HTR-8/SVneo (cell line): Measurements from ENCODE around the gene FAM227A.

Experiments
- DNase-seq: peaks from one replicate; pipeline ENCODE4 v3.0.0; 2011; ENCODE audit warnings: low spot score, mixed read lengths; ENCODE audit not compliant: insufficient read length
- FAIRE-seq: peaks from 2 replicates; lab custom pipeline; 2011; peaks lifted over from hg19 to GRCh38; lab: Jason Lieb, UNC

The FAM227A gene

DNA sequence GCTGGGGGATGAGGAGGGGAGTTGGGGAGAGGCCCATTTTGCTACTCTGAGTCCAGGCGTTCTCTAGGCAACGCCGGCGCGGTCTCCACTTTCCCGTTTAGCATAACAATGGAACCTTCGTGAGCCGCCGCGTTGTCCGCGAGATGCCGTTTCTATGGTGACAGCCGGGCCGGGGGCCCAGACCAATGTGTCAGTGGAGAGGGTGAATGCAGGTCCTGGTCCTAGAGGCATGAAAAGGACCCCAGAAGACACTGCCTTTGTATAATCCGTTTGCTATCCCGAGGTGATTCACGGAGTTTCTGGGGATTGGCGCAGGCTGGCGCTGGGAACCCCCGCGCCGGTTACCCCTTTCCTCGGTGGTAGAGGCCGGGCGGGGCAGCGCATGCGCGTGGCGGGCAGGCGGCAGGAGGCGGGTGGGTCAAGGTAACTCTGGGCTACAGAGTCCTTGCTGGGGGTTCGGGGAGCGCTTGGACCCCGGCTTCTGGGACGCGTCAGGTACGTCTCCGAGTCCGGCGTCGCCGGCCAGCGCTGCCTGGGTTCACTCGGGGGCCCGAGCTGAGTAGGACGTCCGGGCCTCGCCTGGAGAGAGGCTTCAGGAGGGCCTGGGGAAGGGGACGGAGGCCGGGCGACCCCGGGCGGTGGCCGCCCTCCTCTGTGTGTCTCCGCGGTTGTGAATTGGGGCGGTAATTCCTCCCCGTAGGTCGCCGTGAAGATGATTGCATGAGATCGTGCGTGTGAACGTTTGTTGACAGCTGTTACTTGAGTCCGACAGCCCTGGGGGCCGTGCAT, at the start of gene FAM227A, which contains the start of gene CBY1:
TSS of gene FAM227A (minus strand) at position 137 of the 789 bp plus-strand sequence. CDS start 6,224 bp downstream, outside the sequence.
TSS of gene CBY1 (plus strand) at position 383 of the 789 bp plus-strand sequence. CDS start 11,417 bp downstream, outside the sequence.
- FAIRE-seq: no peak
- peak; percentile 94 for DNase-seq

DNA sequence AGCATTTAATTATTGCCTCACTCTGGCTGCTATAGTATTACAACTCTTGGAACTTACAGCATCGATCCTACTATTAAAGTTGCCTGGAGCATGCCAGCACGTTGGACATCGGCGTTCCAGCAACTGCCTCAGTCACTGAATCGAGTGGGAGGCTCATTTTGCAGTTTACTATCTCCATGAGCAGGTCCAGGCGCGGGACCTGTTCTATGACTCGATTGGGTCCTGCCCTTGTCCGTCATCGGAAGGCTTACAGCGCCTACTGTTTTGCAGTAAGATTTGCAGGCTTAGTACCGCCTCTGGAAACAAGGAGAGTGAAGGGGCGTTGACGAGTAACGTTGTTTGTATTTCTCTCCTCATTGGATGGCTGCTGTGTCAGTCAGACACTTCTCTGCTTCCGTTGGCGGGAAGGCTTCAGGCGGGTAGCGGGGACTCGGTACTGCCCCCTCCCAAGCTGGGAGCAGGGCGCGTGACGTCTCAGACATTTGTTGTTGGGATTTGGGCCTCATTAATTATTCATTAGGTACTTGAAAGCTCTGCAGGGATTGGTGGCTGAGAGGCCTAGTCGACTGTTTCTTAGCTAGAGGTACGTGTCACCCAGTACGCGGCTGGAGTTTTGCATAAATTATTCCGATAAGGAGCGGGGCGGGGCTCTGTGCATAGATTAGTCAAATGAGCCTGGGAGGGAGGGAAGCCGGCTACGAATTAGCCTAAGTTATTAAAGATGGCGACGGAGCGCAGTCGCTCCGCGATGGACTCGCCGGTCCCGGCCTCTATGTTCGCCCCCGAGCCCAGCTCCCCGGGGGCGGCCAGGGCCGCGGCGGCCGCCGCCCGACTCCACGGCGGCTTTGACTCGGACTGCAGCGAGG, 49.3 kb upstream of the FAM227A start, which contains the start of gene GTPBP1:
TSS of gene GTPBP1 (plus strand) at position 710 of the 866 bp plus-strand sequence. CDS start at position 722, 12 bp downstream.
- DNase-seq (peak; percentile 95), FAIRE-seq (peak; percentile 80)

DNA sequence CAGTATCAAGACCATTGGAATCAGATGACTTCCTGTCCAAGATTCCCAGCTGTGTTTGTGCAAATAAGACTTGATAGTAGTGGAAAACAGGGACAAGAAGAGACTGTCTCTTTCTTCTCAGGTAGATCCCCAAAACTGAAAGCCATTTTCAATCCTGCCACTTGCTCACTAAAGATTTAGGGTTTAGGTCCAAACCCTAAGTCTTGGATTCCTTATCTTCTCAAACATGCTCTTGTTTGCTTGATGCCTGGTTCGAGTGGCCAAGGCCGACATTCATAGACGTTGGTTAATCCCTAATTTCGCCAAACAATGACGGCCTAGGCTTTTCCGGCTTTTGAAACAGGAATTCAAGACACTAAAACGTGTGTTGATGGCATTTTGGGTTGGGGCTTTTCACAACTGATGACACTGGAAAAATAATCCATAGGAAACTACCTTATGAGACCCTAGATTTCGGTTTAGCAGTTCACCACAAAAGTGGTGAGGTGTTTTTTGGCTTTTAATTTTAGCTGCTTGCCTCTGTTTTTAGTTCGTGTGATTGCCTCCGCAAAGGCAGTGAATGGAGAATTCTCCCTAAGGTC, 48.6 kb upstream of the FAM227A start:
- DNase-seq: no peak
- no peak for FAIRE-seq

DNA sequence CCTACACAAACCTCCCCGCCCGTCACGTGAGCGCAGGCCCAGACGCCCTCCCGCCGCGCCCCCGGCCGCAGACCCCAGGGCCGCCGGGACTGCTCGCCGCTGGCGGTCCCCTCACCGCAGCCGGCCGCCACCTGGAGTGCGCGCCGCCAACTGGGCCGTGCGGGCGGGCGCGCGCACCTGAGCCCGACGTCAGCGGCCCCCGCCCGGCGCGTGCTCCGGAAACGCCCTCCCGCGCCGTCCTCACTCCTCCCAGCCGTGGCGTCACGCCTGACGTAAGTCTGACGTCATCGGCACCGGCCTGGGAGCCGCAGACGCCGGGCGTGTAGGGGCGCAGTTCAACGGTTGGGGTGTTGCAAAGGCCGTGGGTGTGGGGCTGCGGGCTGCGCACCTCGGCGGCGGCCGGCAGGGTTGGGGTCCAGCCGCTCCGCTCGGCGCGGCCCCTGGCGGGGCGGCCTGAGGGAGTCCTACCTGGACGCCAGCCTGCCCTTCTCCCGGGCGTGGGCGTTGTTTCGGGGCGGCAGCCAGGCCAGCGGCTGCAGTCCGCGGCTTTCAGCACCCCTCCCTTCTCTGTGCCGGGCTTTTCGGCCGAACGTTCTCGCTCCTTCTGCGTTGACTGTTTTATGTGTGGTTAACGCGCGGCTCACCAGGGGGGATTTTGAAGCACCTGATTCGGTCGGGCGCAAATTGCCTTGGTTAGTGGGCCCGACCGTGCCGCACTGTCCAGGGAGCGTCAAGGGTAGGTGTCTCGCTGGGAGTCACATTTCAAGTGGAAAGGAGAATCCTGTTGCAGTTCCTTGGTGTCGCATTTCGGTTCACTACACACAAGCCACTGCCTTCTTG, 44.8 kb upstream of the FAM227A start, which contains the start of gene JOSD1:
TSS of gene JOSD1 (minus strand) at position 155 of the 840 bp plus-strand sequence. CDS start 956 bp downstream, outside the sequence.
- FAIRE-seq: peak; percentile 16
- DNase-seq: peak; percentile 78

DNA sequence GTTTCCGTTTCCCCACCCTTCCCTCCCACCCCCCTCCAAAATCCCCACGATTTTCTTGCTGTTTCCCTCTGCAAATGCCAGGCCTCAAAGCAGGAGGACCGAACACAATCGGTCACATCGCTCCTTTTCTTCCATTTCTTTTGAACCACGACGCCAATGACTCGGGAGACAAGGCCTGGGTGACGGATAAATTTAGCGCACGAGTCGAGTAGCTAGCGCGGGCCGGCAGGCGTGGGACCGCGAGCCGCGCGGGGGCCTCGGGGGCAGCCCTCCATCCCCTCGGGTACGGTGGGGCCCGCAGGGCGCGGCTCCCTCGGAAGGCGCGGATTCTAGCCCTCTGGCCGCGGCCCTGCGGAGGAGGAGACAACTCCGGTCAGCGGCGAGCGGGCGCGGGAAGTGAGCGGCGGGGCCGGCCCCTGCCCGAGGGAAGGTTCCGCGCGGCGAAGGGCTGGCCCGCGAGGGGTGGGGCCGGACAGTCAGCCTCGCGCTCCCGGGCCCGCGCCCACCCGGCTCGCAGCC, 44.1 kb upstream of the FAM227A start:
- DNase-seq: no peak
- FAIRE-seq: no peak

DNA sequence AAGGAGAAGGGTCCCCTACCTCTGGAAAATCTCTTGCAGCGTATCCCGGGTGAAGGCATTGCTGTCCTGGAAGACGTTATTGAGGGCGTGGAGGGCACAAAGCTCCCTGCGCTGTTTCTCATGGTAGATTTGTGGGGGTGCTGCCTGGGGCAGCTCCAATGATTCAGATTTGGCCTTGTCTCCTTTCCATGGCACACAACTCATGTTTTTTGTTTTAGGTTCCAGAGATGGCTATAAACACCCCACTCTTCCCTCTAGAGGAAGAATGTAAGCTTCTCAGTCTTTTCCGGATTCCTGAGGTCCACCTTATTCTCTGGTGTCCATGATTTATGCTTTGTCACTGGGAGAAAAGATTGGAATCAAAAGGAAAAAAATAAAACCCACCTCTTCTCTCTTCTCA, 43.6 kb upstream of the FAM227A start:
- DNase-seq (no peak), FAIRE-seq (no peak)

DNA sequence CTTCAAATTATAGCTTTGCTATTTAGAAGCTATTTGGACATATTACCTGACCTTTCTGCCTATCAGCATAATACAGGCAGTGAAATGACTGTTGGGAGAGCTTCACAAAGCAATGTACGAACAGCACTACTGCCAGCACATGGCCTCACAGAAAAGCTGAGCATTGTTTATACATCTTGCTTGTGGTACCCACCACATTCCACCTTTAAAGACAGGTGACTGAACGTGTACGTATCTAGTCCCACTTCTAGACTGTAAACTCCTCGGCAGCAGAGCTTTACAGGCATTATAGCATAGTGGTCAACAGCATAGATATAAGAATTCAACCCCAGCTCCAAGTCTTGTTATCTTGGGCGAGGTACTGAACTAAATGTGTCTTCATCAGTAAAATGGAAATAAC, 43.0 kb upstream of the FAM227A start:
- FAIRE-seq (no peak), DNase-seq (no peak)

DNA sequence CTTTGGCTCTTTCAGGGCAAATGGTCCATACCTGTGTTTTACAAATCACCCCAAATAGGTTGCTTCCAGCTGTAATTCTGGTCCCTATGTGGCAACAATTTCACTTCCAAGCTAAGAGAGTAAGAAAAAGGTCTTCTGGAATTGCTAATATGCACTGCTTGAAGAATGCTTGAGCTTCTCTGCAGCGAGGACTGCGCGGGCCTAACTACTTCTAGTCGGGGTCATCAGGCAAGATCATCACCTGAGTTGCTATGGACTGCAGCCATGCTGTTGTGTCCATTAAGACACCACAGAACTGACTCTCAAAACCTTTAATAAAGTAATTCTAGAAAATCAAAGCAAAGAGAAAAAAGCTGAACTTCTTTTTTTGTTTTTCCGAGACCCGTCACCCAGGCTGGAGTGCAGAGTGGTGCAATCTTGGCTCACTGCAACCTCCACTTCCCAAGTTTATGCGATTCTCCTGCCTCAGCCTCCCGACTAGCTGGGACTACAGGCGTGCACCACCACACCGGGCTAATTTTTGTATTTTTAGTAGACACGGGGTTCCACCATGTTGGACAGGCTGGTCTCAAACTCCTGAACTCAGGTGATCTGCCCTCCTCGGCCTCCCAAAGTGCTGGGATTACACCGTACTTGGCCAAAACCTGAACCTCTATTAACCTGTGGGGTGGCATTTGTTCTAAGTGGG, 42.4 kb upstream of the FAM227A start:
- FAIRE-seq: no peak

DNA sequence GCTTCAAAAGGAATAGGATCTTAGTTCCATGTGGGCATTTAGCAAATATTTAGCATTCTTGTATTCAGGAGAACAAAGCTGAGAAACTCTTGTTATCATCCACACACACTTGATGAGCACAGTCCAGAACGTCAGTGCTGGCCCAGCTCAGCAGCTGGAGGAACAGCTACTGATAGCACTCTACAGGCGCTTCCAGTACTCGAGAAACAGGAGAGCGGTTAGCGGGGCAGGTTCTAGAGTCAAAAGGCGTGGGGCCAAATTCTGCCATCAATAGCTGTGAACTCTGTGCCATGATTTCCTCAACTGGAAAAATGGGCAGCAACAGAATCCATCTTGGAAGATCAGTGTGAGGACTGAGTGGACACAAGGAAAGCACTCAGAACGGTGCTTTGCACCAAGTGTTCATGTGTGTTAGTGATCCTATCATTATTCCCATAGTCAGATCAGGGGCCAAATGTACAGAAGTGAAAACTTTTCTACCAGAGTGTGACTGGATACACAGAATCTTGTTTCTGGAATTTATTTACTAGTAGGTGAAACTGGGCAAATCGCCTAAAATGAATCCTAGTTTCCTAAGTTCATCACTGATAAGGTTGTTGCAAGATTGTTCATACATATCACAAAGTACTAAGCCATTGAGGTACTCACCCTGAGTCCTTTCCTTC, 41.4 kb upstream of the FAM227A start:
- DNase-seq: no peak
- FAIRE-seq: no peak

More for the DNA sequence above, 42.4 kb upstream of the FAM227A start:
- DNase-seq: no peak

DNA sequence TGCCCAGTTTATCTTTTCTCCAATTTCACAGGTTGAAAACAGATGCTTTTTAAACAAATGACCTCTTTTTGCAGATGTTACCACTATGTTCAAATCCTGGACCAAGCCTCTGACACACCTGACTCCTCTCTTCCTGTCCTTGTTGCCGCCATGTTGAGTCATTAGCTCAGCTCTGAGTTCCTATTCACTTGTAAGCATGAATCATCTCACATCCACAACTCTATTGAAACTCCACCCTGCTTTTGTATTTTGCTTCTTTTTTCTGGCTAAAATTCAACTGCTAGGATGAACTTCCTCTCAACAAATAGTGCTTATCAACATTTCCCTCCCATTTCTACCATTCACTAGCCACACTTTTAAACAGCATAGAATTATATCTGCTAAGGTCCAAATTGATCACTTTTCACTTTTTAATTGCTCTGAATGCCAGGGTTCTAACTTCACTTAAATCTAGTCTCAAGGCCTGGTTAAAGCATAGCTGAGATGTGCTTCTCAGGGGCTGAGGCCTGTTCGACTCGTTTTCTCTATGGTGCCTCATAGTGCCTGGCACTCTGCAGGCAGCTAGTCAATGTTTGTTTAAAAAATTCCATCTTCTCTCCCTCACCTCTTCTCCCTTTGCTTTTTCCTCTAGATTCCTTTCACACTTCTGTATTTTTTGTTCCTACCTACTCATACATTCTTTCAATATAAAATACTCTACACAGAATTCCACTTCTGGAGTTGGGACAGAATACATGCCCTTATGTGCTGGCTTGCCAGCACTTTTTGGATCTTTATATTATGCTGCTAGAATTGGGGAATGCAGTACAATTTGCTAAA, 40.6 kb upstream of the FAM227A start:
- FAIRE-seq: no peak
- DNase-seq: no peak

DNA sequence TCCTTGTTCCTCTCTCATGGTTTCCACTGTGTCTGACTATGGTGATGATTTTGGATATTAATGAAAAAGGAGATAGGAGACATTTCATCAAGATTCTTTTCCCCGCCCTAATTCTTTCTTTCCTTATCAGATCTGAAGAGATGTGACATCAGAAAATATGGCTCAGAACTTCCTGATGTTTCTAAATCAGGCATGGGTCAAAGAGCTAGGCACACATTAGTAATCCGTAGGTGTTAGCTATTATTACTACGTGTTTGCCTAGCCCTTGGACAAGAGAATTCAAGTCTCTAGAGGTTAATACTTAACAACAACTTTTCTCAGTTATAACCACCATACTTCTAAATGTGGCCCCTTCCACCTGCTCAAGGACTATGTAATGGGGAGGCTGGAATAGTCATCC, 38.7 kb upstream of the FAM227A start:
- FAIRE-seq (no peak), DNase-seq (no peak)

DNA sequence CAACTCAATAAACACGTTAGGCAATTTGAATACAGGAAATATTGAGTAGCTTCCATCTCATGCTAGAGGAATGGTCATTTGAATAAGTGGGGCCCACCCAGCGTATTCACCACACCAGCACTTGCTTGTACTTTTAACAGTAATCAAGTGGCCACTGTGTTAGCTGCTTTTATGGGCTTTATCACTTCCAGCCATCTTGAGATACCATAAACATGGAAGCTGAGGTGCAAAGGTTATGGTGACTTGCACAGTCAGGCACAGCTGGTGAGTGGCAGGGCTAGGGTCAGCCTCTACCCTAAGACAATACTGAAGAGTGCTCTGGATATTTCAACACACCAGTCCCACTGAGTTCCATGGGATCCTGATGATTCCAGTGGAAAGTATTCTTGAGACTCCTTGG, 37.9 kb upstream of the FAM227A start:
- FAIRE-seq: no peak
- no peak for DNase-seq

DNA sequence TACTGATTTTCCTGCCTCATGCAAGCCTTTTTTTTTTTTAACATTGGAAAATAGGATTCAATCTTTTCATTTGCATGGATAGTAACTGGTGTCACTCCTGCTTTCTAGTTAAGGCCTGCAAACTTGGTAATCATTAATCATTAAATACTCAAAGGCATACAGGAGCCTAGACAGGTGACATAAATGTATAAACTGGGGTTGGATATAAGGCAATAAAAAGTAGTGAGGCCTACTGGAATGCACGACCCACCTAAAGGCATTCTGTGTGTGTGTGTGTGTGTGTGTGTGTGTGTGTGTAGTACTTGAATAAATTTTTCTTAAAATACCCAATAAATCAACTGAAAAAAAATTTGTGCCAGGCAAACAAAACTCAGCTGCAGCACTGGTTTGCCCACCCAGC, 33.5 kb upstream of the FAM227A start:
- no peak for DNase-seq
- FAIRE-seq: no peak

DNA sequence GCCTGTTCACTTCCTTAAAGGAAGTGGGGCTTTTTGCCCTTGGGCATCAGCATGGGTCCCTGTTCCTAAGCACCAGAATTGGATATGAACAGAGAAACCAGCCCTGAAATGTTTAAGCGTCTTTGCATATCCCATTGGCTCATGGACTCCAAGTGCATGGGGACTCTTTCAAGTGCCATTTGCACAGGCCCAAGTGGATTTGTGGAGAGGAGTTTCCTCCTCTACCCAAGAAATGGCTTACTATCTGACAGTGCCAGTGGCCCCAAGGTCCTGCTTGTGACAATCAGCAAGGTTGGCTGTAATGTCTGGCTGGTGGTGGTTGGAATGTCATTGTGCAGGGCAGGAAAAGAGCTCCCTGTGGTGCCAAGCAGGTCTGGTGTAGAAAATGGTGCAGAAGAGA, 29.6 kb upstream of the FAM227A start:
- FAIRE-seq: no peak

DNA sequence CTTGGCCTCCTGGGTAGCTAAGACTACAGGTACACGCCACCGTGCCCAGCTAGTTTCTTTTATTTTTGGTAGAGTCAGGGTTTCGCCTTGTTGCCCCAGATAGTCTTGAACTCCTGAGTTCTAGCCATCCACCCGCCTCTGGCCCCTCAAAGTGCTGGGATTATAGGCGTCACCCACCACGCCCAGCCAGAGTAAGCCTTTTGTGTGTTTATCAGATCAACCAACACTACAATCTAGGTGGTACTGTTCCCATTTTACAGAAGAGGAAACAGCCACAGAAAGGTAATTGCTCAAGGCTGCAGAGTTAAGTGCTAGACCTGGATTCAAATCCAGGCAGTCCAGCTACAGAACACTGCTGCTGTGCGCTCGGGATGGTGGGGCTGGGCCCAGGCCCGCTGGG, 28.7 kb upstream of the FAM227A start:
- no peak for FAIRE-seq
- no peak for DNase-seq

More for the DNA sequence above, 29.6 kb upstream of the FAM227A start:
- no peak for DNase-seq

DNA sequence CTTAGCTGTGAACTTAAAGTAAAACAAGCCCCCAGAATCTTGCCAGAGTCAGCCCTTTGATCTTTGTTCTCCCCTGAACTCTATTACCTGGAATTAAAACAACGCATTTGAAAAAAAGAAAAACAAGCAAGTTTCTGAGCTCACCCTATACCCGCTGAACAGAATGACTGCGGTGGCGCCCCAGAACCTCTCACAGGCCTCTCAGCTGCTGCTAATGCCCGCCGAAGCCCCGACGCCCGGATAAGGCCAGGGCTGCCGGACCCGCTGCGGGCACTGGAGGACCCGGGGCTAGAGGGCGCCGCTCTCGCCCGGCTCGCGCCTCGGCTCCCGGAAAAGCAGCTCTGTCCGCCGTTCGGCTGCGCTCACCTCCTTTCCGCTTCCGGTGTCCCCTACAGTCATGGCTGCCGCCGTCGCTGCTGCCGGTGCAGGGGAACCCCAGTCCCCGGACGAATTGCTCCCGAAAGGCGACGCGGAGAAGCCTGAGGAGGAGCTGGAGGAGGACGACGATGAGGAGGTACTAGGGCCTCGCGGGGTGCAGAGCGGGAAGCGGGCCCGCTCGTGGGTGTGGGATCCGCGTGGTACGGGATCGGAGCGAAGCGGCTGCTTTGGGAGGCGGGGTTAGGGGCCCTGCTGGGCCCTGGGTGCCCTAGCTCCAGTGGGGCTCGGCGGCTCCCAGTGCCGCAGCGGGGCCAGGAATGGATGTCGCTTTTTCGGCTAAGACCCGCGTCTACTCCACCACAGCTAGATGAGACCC, 25.6 kb upstream of the FAM227A start, which contains the start of gene TOMM22:
TSS of gene TOMM22 (plus strand) at position 376 of the 754 bp plus-strand sequence. CDS start at position 398, 22 bp downstream.
- no peak for FAIRE-seq
- DNase-seq: peak; percentile 81

DNA sequence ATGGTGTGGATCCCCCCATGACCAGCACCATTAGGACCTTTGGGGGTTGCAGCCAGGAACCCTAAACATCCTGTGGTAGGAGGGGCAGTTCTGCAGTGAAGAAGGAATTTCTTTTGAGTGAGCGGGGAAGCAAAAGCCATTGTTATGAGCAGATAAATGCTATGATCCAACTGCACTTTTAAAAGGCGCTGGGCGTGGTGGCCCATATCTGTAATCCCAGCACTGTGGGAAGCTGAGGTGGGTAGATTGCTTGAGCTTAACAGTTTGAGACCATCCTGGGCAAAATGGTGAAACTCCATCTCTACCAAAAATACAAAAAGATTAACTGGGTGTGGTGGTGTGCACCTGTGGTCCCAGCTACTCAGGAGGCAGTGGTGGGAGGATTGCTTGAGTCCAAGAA, 19.6 kb upstream of the FAM227A start:
- FAIRE-seq (no peak), DNase-seq (no peak)
